Naive thymus-derived CD4-positive, alpha-beta T cell (primary cell): ENCODE data around the gene WWC2. TPM values are rescaled to one million over a fixed set of nuclear protein-coding genes. Genes with fewer than 3 reads are reported as not detected.

Experiments used
- ATAC-seq: fragments of 150-1000 bp; cut with Tn5 transposase; 2 replicates; pipeline ENCODE4 v1.10.0; 2021; ENCODE audit warnings: mild to moderate bottlenecking, moderate library complexity
- CTCF ChIA-PET: fragments of 350-600 bp; sonication (Branson Sonifier 250); formaldehyde crosslinking; loops from one replicate; lab custom pipeline; 2021; ENCODE audit warnings: antibody characterized with exemption; lab: Charles Lee
- POLR2A ChIA-PET: fragments of 350-600 bp; sonication (Branson Sonifier 250); formaldehyde crosslinking; loops from one replicate; lab custom pipeline; 2021; ENCODE audit warnings: antibody characterized with exemption, inconsistent platforms; lab: Charles Lee
- DNase-seq, 9 donors: peaks; one replicate each; pipeline versions ENCODE4 v3.0.0 to v3.0.0-alpha.2; 2020 to 2022; ENCODE audit warnings: mixed read lengths in 1 of 9
- H3K27ac ChIP-seq: one replicate; pipeline ENCODE4 v1.7.0; 2013; ENCODE audit warnings: mild to moderate bottlenecking, low read depth, low read length, moderate library complexity
- H3K27me3 ChIP-seq, 2 donors: one replicate each; pipeline ENCODE4 v1.7.0; 2013; ENCODE audit warnings: low read length in 2 of 2, mild to moderate bottlenecking in 2 of 2, moderate library complexity in 2 of 2; ENCODE audit not compliant: control insufficient read depth in 2 of 2, insufficient read depth in 2 of 2
- H3K36me3 ChIP-seq, 3 experiments: 1 replicate in 2 of 3; 2 replicates in 1 of 3; pipeline ENCODE4 v1.7.0; 2013; ENCODE audit warnings: low read length in 3 of 3, mild to moderate bottlenecking in 3 of 3, moderate library complexity in 1 of 3; ENCODE audit not compliant: insufficient read depth in 3 of 3, control insufficient read depth in 2 of 3
- H3K4me1 ChIP-seq, 2 donors: one replicate each; pipeline ENCODE4 v1.7.0; 2013; ENCODE audit warnings: low read length in 2 of 2, mild to moderate bottlenecking in 2 of 2, moderate library complexity in 1 of 2; ENCODE audit not compliant: control insufficient read depth in 2 of 2, insufficient read depth in 2 of 2
- H3K4me3 ChIP-seq: 2 replicates; pipeline ENCODE4 v1.7.0; 2013; ENCODE audit warnings: mild to moderate bottlenecking, low read length
- H3K9me3 ChIP-seq, 3 experiments: 1 replicate in 2 of 3; 2 replicates in 1 of 3; pipeline ENCODE4 v1.7.0; 2013; ENCODE audit warnings: low read length in 3 of 3; ENCODE audit not compliant: control insufficient read depth in 2 of 3
- H3K27ac Mint-ChIP-seq, 9 donors: one replicate each; pipeline ENCODE4 v1.8.0; 2020 to 2022; ENCODE audit warnings: mixed read lengths in 9 of 9, mild to moderate bottlenecking in 8 of 9, moderate library complexity in 5 of 9, inconsistent platforms in 2 of 9
- H3K27me3 Mint-ChIP-seq, 5 donors: one replicate each; pipeline ENCODE4 v1.8.0; 2021 to 2022; ENCODE audit warnings: mixed read lengths in 5 of 5, mild to moderate bottlenecking in 1 of 5
- H3K36me3 Mint-ChIP-seq, 5 donors: one replicate each; pipeline ENCODE4 v1.8.0; 2020 to 2022; ENCODE audit warnings: mixed read lengths in 5 of 5, mild to moderate bottlenecking in 3 of 5, inconsistent platforms in 1 of 5
- H3K4me1 Mint-ChIP-seq, 7 donors: one replicate each; pipeline ENCODE4 v1.8.0; 2020 to 2022; ENCODE audit warnings: mixed read lengths in 7 of 7, mild to moderate bottlenecking in 3 of 7, inconsistent platforms in 1 of 7
- H3K4me3 Mint-ChIP-seq, 10 donors: one replicate each; pipeline ENCODE4 v1.8.0; 2020 to 2022; ENCODE audit warnings: mild to moderate bottlenecking in 10 of 10, mixed read lengths in 10 of 10, moderate library complexity in 6 of 10, inconsistent platforms in 2 of 10
- H3K9me3 Mint-ChIP-seq, 11 donors: one replicate each; pipeline ENCODE4 v1.8.0; 2020 to 2022; ENCODE audit warnings: mixed read lengths in 11 of 11, mild to moderate bottlenecking in 4 of 11, inconsistent platforms in 1 of 11, moderate library complexity in 1 of 11
- intact Hi-C, 2 donors: fragments of 100-400 bp; cut with micrococcal nuclease; formaldehyde crosslinking; loops; one replicate each; pipeline ENCODE4 v1.15.1; 2023
- polyA plus RNA-seq, 2 donors: library from polyadenylated mRNA; unstranded; fragments of 300-500 nt; fragmentation: Illumina TruSeq; gene quantifications; one replicate each; pipeline ENCODE4 v1.2.3, GENCODE V29; 2021
- total RNA-seq, 6 experiments: library from RNA in 5 of 6; stranded (reverse) in 5 of 6; gene quantifications; 1 replicate in 5 of 6; 2 replicates in 1 of 6; pipeline ENCODE4 v1.2.3 and lab custom pipeline; 2021 to 2026

WWC2 gene
- total and polyA plus RNA-seq, 7 experiments from 2014 or later: 0.07 to 13.8 (median 9.9) TPM

- H3K9me3 ChIP-seq: no peaks in the 10 kb centered on the region
- no peaks in the 10 kb centered on the region for H3K9me3 Mint-ChIP-seq
- H3K4me3 Mint-ChIP-seq: no peak overlapping the region
- no peaks in the 10 kb centered on the region for H3K4me1 ChIP-seq
- peaks cover 0 to 26% (median 16%) of the 10 kb centered on the region in 7 donors for H3K4me1 Mint-ChIP-seq
- CTCF ChIA-PET: no interaction called here
- POLR2A ChIA-PET: no interaction called here
- DNase-seq (no peak), ATAC-seq (no peak)
- no peak overlapping the region for H3K27ac Mint-ChIP-seq
- H3K27ac ChIP-seq: no peak overlapping the region
- intact Hi-C loops: no loop called here
- H3K27me3 Mint-ChIP-seq: peaks cover 0 to 6% (median 0%) of the 10 kb centered on the region in 5 donors
- H3K27me3 ChIP-seq: no peaks in the 10 kb centered on the region
- H3K36me3 Mint-ChIP-seq: peaks cover 0 to 7% (median 0%) of the 10 kb centered on the region in 5 donors
- no peak overlapping the region for H3K4me3 ChIP-seq
- H3K36me3 ChIP-seq: no peaks in the 10 kb centered on the region
Measured at GRCh38 chr4:183132081-183132480, 33.0 kb downstream of the WWC2 start.

GRCh38 chr4:183132865-183133264 lies 33.8 kb downstream of the WWC2 start:
- H3K4me3 ChIP-seq: no peak overlapping the region
- H3K36me3 ChIP-seq: no peaks in the 10 kb centered on the region
- peaks cover 0 to 6% (median 0%) of the 10 kb centered on the region in 5 donors for H3K27me3 Mint-ChIP-seq
- intact Hi-C loops: no loop called here
- POLR2A ChIA-PET: no interaction called here
- peaks cover 0 to 7% (median 0%) of the 10 kb centered on the region in 5 donors for H3K36me3 Mint-ChIP-seq
- no peaks in the 10 kb centered on the region for H3K9me3 Mint-ChIP-seq
- DNase-seq: no peak
- peaks cover 0 to 26% (median 16%) of the 10 kb centered on the region in 7 donors for H3K4me1 Mint-ChIP-seq
- H3K27ac Mint-ChIP-seq: no peak overlapping the region
- H3K9me3 ChIP-seq: no peaks in the 10 kb centered on the region
- no peaks in the 10 kb centered on the region for H3K4me1 ChIP-seq
- CTCF ChIA-PET: no interaction called here
- H3K27ac ChIP-seq: no peak overlapping the region
- H3K4me3 Mint-ChIP-seq: no peak overlapping the region
- H3K27me3 ChIP-seq: no peaks in the 10 kb centered on the region
- ATAC-seq: no peak

- Mint-ChIP-seq H3K9me3 (no peaks in the 10 kb centered on the region), H3K4me3 (no peak overlapping the region), H3K27ac (no peak overlapping the region), H3K36me3 (peaks cover 0 to 7% (median 0%) of the 10 kb centered on the region in 5 donors), H3K4me1 (peaks cover 0 to 19% (median 13%) of the 10 kb centered on the region in 7 donors), H3K27me3 (peaks cover 0 to 4% (median 0%) of the 10 kb centered on the region in 5 donors)
- Histone ChIP-seq H3K27me3 (no peaks in the 10 kb centered on the region), H3K4me3 (no peak overlapping the region), H3K9me3 (no peaks in the 10 kb centered on the region), H3K36me3 (no peaks in the 10 kb centered on the region), H3K4me1 (no peaks in the 10 kb centered on the region), H3K27ac (no peak overlapping the region)
- ChIA-PET POLR2A (interaction anchor here (0.6 kb wide), 1 partner anchor 1060 kb away, joined by 3 read pairs; no protein-coding TSS in a partner anchor), CTCF (interaction anchor here (0.7 kb wide), 1 partner anchor 606 kb away, joined by 4 read pairs; no protein-coding TSS in a partner anchor)
- DNase-seq (no peak), ATAC-seq (no peak)
- intact Hi-C loops: no loop called here
Measured at GRCh38 chr4:183136855-183137254, 37.8 kb downstream of the WWC2 start.

GRCh38 chr4:183139058-183139750 lies 40.1 kb downstream of the WWC2 start:
- Mint-ChIP-seq H3K27ac (no peak overlapping the region), H3K4me1 (peaks cover 0 to 31% (median 19%) of the 10 kb centered on the region in 7 donors), H3K27me3 (peaks cover 0 to 2% (median 0%) of the 10 kb centered on the region in 5 donors), H3K4me3 (no peak overlapping the region), H3K36me3 (peaks cover 0 to 4% (median 0%) of the 10 kb centered on the region in 5 donors), H3K9me3 (no peaks in the 10 kb centered on the region)
- ATAC-seq: no peak
- Histone ChIP-seq H3K4me1 (no peaks in the 10 kb centered on the region), H3K4me3 (no peak overlapping the region), H3K36me3 (no peaks in the 10 kb centered on the region), H3K27me3 (no peaks in the 10 kb centered on the region), H3K9me3 (no peaks in the 10 kb centered on the region), H3K27ac (no peak overlapping the region)
- ChIA-PET POLR2A (no interaction called here), CTCF (no interaction called here)
- DNase-seq: no peak
- intact Hi-C loops: no loop called here

GRCh38 chr4:183139972-183140570 lies 41.0 kb downstream of the WWC2 start:
- intact Hi-C loops: loop anchor here in 1 of 2 donors (5.0 kb wide), 1 partner anchor 43 kb away; the partner anchor contains the start of gene WWC2
- no peak overlapping the region for H3K4me3 Mint-ChIP-seq
- no peaks in the 10 kb centered on the region for H3K27me3 ChIP-seq
- no peak for DNase-seq
- H3K27me3 Mint-ChIP-seq: peaks cover 0 to 7% (median 0%) of the 10 kb centered on the region in 5 donors
- POLR2A ChIA-PET: no interaction called here
- peaks cover 0 to 31% (median 17%) of the 10 kb centered on the region in 7 donors for H3K4me1 Mint-ChIP-seq
- no peak overlapping the region for H3K4me3 ChIP-seq
- peaks cover 0 to 4% (median 0%) of the 10 kb centered on the region in 5 donors for H3K36me3 Mint-ChIP-seq
- CTCF ChIA-PET: no interaction called here
- H3K27ac ChIP-seq: no peak overlapping the region
- ATAC-seq: no peak
- H3K27ac Mint-ChIP-seq: no peak overlapping the region
- no peaks in the 10 kb centered on the region for H3K9me3 ChIP-seq
- no peaks in the 10 kb centered on the region for H3K4me1 ChIP-seq
- H3K9me3 Mint-ChIP-seq: no peaks in the 10 kb centered on the region
- no peaks in the 10 kb centered on the region for H3K36me3 ChIP-seq

- Mint-ChIP-seq H3K4me3 (no peak overlapping the region), H3K27me3 (peaks cover 0 to 9% (median 0%) of the 10 kb centered on the region in 5 donors), H3K9me3 (no peaks in the 10 kb centered on the region), H3K27ac (no peak overlapping the region), H3K4me1 (peaks cover 0 to 30% (median 11%) of the 10 kb centered on the region in 7 donors), H3K36me3 (peaks cover 0 to 4% (median 0%) of the 10 kb centered on the region in 5 donors)
- no peak for DNase-seq
- Histone ChIP-seq H3K9me3 (no peaks in the 10 kb centered on the region), H3K36me3 (no peaks in the 10 kb centered on the region), H3K27me3 (no peaks in the 10 kb centered on the region), H3K4me1 (no peaks in the 10 kb centered on the region), H3K27ac (no peak overlapping the region), H3K4me3 (no peak overlapping the region)
- ChIA-PET CTCF (no interaction called here), POLR2A (no interaction called here)
- intact Hi-C loops: loop anchor here in 1 of 2 donors (5.0 kb wide), 1 partner anchor 44 kb away; the partner anchor contains the start of gene WWC2
- ATAC-seq: no peak
Measured at GRCh38 chr4:183140911-183141320, 41.9 kb downstream of the WWC2 start.
